SIG-M5 (cell line): ENCODE results near the gene USF2.

Experiments used
- DNase-seq: peaks from one replicate; lab custom pipeline; 2025; lab: John Stamatoyannopoulos, UW

The USF2 gene

DNA sequence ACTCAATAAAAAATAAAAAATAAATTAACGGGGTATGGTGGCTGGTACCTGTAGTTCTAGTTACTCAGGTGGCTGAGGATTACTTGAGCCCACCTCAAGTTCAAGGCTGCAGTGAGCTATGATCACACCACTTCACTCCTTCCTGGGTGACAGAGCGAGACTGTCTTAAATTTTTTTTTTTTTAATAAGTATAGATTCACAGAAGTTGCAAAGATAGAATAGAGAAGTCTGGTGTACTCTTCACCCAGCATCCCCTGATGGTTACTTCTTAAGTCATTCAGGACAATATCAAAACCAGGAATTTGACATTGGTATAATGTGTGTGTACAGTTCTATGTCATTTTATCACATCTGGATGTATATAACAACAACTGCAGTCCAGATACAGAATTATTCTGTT, 52.5 kb downstream of the USF2 start:
- DNase-seq = no peak

- no peak for DNase-seq
Measured at GRCh38 chr19:35322014-35322413, 53.3 kb downstream of the USF2 start.

- DNase-seq = no peak
Measured at GRCh38 chr19:35327642-35328041, 58.9 kb downstream of the USF2 start.

GRCh38 chr19:35328851-35329285, 60.1 kb downstream of the USF2 start, which contains the start of gene CD22:
Gene CD22 (plus strand): TSS chr19:35329187. CDS start chr19:35332041, 2,854 bp downstream.
- no peak for DNase-seq

GRCh38 chr19:35329323-35329722, 60.6 kb downstream of the USF2 start:
- DNase-seq = no peak
